Spleen (tissue), 11 donors: ENCODE measurements around the gene PLCB1. TPM values are rescaled to one million over a fixed set of nuclear protein-coding genes. Genes with fewer than 3 reads are reported as not detected.

ENCODE experiments used
- DNase-seq: peaks from one replicate; pipeline ENCODE4 v3.0.0-alpha.2; 2020
- H3K27ac ChIP-seq, 8 donors: fragments of 200-600 bp; sonication (generic) in 7 of 8; 1 replicate in 4 of 8; 2 replicates in 4 of 8; pipeline versions ENCODE4 v1.5.0 to v1.8.0; 2016 to 2021; ENCODE audit warnings: inconsistent platforms in 4 of 8, mild to moderate bottlenecking in 4 of 8, moderate library complexity in 1 of 8
- H3K27me3 ChIP-seq, 7 donors: fragments of 200-600 bp; sonication (generic) in 6 of 7; replicated peaks in 1 of 7; 1 replicate in 4 of 7; 2 replicates in 3 of 7; pipeline versions ENCODE4 v1.5.0 to v1.8.0; 2016 to 2021; ENCODE audit warnings: inconsistent platforms in 3 of 7, mild to moderate bottlenecking in 1 of 7
- H3K36me3 ChIP-seq, 6 donors: fragments of 200-600 bp; sonication (generic) in 5 of 6; 1 replicate in 4 of 6; 2 replicates in 2 of 6; pipeline versions ENCODE4 v1.5.0 to v1.8.0; 2016 to 2021; ENCODE audit warnings: inconsistent platforms in 2 of 6
- H3K4me1 ChIP-seq, 6 donors: fragments of 200-600 bp; sonication (generic) in 5 of 6; 1 replicate in 3 of 6; 2 replicates in 3 of 6; pipeline versions ENCODE4 v1.5.0 to v1.8.0; 2016 to 2021; ENCODE audit warnings: inconsistent platforms in 3 of 6
- H3K4me3 ChIP-seq, 8 donors: fragments of 200-600 bp; sonication (generic) in 7 of 8; 1 replicate in 4 of 8; 2 replicates in 4 of 8; pipeline versions ENCODE4 v1.5.0 to v1.8.0; 2016 to 2021; ENCODE audit warnings: inconsistent platforms in 4 of 8, mild to moderate bottlenecking in 4 of 8, moderate library complexity in 2 of 8
- H3K9me3 ChIP-seq, 8 donors: fragments of 200-600 bp; sonication (generic) in 7 of 8; 1 replicate in 4 of 8; 2 replicates in 4 of 8; pipeline versions ENCODE4 v1.5.0 to v1.8.0; 2016 to 2021; ENCODE audit warnings: inconsistent platforms in 4 of 8
- POLR2A ChIP-seq, 3 donors: fragments of 450-650 bp; IDR thresholded peaks; one replicate each; pipeline ENCODE4 v1.5.1; 2017; ENCODE audit warnings: antibody characterized with exemption in 3 of 3, mild to moderate bottlenecking in 1 of 3
- POLR2AphosphoS5 ChIP-seq, 3 donors: sonication (generic); formaldehyde crosslinking; IDR thresholded peaks; one replicate each; pipeline ENCODE4 v1.5.1; 2017; ENCODE audit warnings: antibody characterized with exemption in 3 of 3
- WGBS, 5 donors: extraction: QIAGEN DNeasy Blood & Tissue Kit in 3 of 5; methylation state at CpG; one replicate each; pipeline versions ENCODE4 v1.1.5 to v1.1.7; 2013 to 2018; 5-methylcytosine and 5-hydroxymethylcytosine counted together
- intact Hi-C: fragments of 100-400 bp; cut with DNase I; formaldehyde crosslinking; loops from one replicate; pipeline ENCODE4 v1.15.0; 2023; ENCODE audit warnings: low total_unique reads
- polyA plus RNA-seq, 3 donors: library from polyadenylated mRNA; stranded (reverse); fragments of 200-250 nt; gene quantifications; one replicate each; pipeline ENCODE4 v1.2.1, GENCODE V29; 2013
- total RNA-seq, 7 donors: library from RNA; depleted of rRNA in 3 of 7; stranded (reverse); fragments of >200 nt in 3 of 7; fragmentation: NEBNext Ultra II Directional in 4 of 7; extraction: Animal tissue kit (Norgen Biotek cat#: 25700) in 4 of 7; gene quantifications; one replicate each; pipeline versions ENCODE4 v1.1.0 to v1.2.1, GENCODE V29; 2016 to 2021
- TF ChIP-seq, protein P1 (sequence below), 11 experiments: fragments of 200-600 bp in 7 of 11; fragments of 450-650 bp in 4 of 11; sonication (generic) in 4 of 11; IDR thresholded peaks in 8 of 11; conservative IDR thresholded peaks in 3 of 11; 1 replicate in 7 of 11; 2 replicates in 4 of 11; pipeline versions ENCODE4 v1.4.0 to v1.8.0; 2016 to 2021; ENCODE audit warnings: antibody characterized with exemption in 11 of 11, inconsistent platforms in 4 of 11, mild to moderate bottlenecking in 1 of 11
- donor health status: healthy with polysubstance abuse.
- donor health status: DM: no; HTN: no; CAD: no; lungs with moderate emphysema.
- donor health status: DM: no; HTN: no; CAD: no.
- donor health status: Bipolar disorder and iron deficiency.
- donor health status: healthy.
- donor health status: DM: no; HTN: no; CAD: no.
- donor health status: DM: yes; HTN: yes; CAD: no.

Gene PLCB1
- total and polyA plus RNA-seq, 10 donors: 1.0 to 33.7 (median 16.2) TPM

DNA sequence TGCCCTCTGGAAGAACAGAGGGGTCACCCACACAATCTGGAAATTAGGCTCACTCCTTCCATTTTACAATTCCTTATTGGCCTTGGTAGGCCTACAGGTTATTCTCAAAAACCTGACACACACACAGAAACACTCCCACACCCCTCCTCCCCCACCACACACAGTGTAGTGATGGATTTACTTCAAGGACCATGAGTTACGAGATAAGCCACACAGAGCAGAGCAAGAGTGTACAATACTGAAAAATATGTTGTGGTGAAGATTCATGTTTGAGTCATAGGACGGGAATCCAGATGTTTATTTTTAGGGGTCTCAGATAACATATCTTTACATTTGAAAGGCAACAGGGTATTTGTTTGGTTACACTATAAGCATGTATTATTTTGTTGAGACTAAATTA is 291.9 kb downstream of the PLCB1 start:
- Histone ChIP-seq H3K27ac (no peak overlapping the region), H3K27me3 (no peaks in the 10 kb centered on the region), H3K36me3 (no peaks in the 10 kb centered on the region), H3K4me3 (no peak overlapping the region), H3K4me1 (peaks cover 0 to 47% (median 15%) of the 10 kb centered on the region in 6 donors), H3K9me3 (no peaks in the 10 kb centered on the region)
- TF ChIP-seq POLR2A (IDR thresholded peaks at IDR 0.05): no peak
- TF ChIP-seq, protein P1, sequence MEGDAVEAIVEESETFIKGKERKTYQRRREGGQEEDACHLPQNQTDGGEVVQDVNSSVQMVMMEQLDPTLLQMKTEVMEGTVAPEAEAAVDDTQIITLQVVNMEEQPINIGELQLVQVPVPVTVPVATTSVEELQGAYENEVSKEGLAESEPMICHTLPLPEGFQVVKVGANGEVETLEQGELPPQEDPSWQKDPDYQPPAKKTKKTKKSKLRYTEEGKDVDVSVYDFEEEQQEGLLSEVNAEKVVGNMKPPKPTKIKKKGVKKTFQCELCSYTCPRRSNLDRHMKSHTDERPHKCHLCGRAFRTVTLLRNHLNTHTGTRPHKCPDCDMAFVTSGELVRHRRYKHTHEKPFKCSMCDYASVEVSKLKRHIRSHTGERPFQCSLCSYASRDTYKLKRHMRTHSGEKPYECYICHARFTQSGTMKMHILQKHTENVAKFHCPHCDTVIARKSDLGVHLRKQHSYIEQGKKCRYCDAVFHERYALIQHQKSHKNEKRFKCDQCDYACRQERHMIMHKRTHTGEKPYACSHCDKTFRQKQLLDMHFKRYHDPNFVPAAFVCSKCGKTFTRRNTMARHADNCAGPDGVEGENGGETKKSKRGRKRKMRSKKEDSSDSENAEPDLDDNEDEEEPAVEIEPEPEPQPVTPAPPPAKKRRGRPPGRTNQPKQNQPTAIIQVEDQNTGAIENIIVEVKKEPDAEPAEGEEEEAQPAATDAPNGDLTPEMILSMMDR (IDR thresholded peaks at IDR 0.05 in 8 of 11, conservative IDR thresholded peaks at IDR 0.05 in 3 of 11): no peak
- no peak for TF ChIP-seq POLR2AphosphoS5 (IDR thresholded peaks at IDR 0.05)
- WGBS, 5 donors: 82 to 96% (median 89%) methylated on average over 2 of the region's 2 CpGs
- no peak for DNase-seq
- intact Hi-C loops: no loop called here

DNA sequence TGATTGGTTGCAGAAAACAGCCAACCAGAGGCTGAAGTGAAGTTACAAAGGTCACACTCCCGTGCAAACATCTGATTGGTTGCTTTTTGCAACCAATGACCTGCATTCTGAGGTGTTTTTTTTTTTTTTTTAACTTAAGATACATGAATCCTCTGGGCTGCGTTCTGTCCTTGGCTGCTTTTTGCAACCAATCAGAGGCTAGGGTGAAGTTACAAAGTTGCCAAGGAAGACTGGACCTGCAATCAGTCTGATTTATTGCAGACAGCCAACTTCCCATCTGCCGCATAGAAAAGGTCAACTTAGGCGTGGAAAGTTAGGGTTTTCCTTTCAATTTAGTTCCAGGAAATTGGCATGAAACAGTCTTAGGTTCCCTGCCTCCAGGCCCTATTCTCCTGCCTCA is 292.9 kb downstream of the PLCB1 start:
- H3K27ac ChIP-seq: peak overlapping the region in 6 of 8 donors; percentile 38 to 90 (median 84)
- H3K4me1 ChIP-seq: peaks cover 0 to 52% (median 15%) of the 10 kb centered on the region in 6 donors
- no peaks in the 10 kb centered on the region for H3K9me3 ChIP-seq
- intact Hi-C loops: no loop called here
- DNase-seq: no peak
- H3K27me3 ChIP-seq: no peaks in the 10 kb centered on the region
- no peak overlapping the region for H3K4me3 ChIP-seq
- no peaks in the 10 kb centered on the region for H3K36me3 ChIP-seq
- TF ChIP-seq POLR2A (IDR thresholded peaks at IDR 0.05) (no peak), POLR2AphosphoS5 (IDR thresholded peaks at IDR 0.05) (no peak)
- TF ChIP-seq, protein P1 (IDR thresholded peaks at IDR 0.05 in 8 of 11, conservative IDR thresholded peaks at IDR 0.05 in 3 of 11): no peak
- WGBS, 5 donors: 29 to 56% (median 50%) methylated on average over 4 of the region's 4 CpGs

DNA sequence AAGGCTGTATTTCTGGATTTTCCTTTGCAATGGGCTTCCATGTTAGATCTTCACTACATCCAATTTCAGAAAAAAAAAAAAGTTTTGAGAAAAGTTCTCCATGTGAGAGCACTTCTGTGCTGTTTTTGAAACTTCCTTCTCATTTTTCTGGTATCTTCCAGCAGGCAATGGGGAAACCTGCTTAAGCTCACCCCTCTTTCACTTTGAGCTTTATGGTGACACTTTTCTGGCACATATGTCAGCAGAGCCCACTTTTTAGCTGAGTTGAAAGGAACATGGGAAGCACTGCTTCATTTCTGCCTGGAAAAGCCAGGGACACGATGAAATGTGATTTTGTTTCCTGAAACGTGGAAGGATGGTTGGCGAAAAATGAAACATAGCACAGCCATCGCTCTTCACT is 293.7 kb downstream of the PLCB1 start:
- Histone ChIP-seq H3K27ac (peak overlapping the region in 6 of 8 donors; percentile 38 to 90 (median 84)), H3K9me3 (no peaks in the 10 kb centered on the region), H3K36me3 (no peaks in the 10 kb centered on the region), H3K4me3 (peak overlapping the region in 1 of 8 donors; percentile 46), H3K27me3 (no peaks in the 10 kb centered on the region), H3K4me1 (peaks cover 0 to 52% (median 15%) of the 10 kb centered on the region in 6 donors)
- 78 to 94% (median 82%) methylated on average over 4 of the region's 4 CpGs for WGBS, 5 donors
- intact Hi-C loops: no loop called here
- DNase-seq: no peak
- TF ChIP-seq, protein P1 (IDR thresholded peaks at IDR 0.05 in 8 of 11, conservative IDR thresholded peaks at IDR 0.05 in 3 of 11): no peak
- no peak for TF ChIP-seq POLR2A (IDR thresholded peaks at IDR 0.05)
- no peak for TF ChIP-seq POLR2AphosphoS5 (IDR thresholded peaks at IDR 0.05)

DNA sequence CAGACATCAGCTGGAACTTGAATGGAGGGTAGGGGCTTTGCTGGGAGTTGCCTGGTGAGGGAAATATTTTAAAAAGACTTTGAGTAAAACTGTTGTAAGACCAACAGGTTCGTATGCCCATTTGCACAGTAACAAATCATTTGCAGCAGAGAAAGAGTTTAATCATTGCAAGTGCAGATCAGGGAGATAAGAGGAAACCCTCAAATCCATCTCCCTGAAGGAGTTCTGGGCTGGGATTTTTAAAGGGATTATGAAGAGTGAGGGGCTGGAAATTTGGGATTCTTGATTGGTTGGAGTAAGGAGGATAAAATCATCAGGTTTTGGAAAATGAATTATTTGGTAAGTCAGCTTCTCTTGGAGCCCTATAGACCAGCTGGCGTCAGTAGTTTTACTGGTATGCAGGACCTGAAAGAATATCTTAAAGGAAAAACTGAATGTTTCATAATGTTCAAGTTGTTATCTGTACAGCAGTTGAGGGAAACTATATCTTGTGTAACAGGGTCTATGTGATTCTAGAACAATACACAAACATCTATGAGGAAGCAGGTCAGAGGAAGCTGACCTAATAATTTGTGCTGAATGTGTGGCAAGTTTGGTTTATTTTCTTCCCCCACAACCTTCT is 295.5 kb downstream of the PLCB1 start:
- 42 to 84% (median 61%) methylated on average over 2 of the region's 2 CpGs for WGBS, 5 donors
- no peak for DNase-seq
- H3K9me3 ChIP-seq: no peaks in the 10 kb centered on the region
- intact Hi-C loops: no loop called here
- no peak for TF ChIP-seq POLR2AphosphoS5 (IDR thresholded peaks at IDR 0.05)
- TF ChIP-seq, protein P1 (IDR thresholded peaks at IDR 0.05 in 8 of 11, conservative IDR thresholded peaks at IDR 0.05 in 3 of 11): no peak
- no peak for TF ChIP-seq POLR2A (IDR thresholded peaks at IDR 0.05)
- H3K27me3 ChIP-seq: no peaks in the 10 kb centered on the region
- peak overlapping the region; percentile 3 to 90 (median 78) for H3K27ac ChIP-seq
- no peaks in the 10 kb centered on the region for H3K36me3 ChIP-seq
- H3K4me1 ChIP-seq: peaks cover 0 to 67% (median 21%) of the 10 kb centered on the region in 6 donors
- peak overlapping the region in 1 of 8 donors; percentile 46 for H3K4me3 ChIP-seq
